GM12878 (cell line): Measurements from ENCODE around the gene MRPL50. TPM values are rescaled to one million over a fixed set of nuclear protein-coding genes. Genes with fewer than 3 reads are reported as not detected.

Experiments used
- ATAC-seq: fragments of 200-7000 bp; cut with Tn5 transposase; 3 replicates; pipeline ENCODE4 v1.9.1; 2020; ENCODE audit warnings: mild to moderate bottlenecking, moderate library complexity
- BruUV-seq: library from RNA; stranded (reverse); fragments of 400-500 nt; replicated peaks from 2 replicates; lab custom pipeline; 2021; lab: Mats Ljungman, UMichigan
- CTCF ChIA-PET: fragments of 300-600 bp; sonication (Branson Sonifier 250); formaldehyde crosslinking; extraction: SDS; loops from one replicate; lab custom pipeline; 2021; ENCODE audit warnings: inconsistent platforms; lab: Yijun Ruan, JAX
- POLR2A ChIA-PET: fragments of 350-600 bp; formaldehyde crosslinking; extraction: SDS; loops from one replicate; lab custom pipeline; 2021; ENCODE audit warnings: inconsistent platforms; lab: Charles Lee
- RAD21 ChIA-PET: fragments of 300-600 bp; sonication (Branson Sonifier 250); formaldehyde crosslinking; loops from one replicate; lab custom pipeline; 2023; ENCODE audit warnings: antibody characterized with exemption; ENCODE audit not compliant: unreplicated experiment; lab: Charles Lee
- SMC1A ChIA-PET: fragments of 300-600 bp; sonication (Branson Sonifier 250); formaldehyde crosslinking; loops from one replicate; lab custom pipeline; 2023; ENCODE audit not compliant: unreplicated experiment, uncharacterized antibody; lab: Charles Lee
- DNase-seq: peaks from one replicate; pipeline ENCODE4 v3.0.0-alpha.2; 2011; ENCODE audit warnings: low read depth, low spot score
- FAIRE-seq: peaks from 3 replicates; lab custom pipeline; 2011; peaks lifted over from hg19 to GRCh38; lab: Jason Lieb, UNC
- H2AFZ ChIP-seq: 2 replicates; pipeline ENCODE4 v1.6.0; 2011; ENCODE audit warnings: low read depth, low read length, control low read depth; ENCODE audit not compliant: control insufficient read depth
- H3K27ac ChIP-seq: 2 replicates; pipeline ENCODE4 v1.5.1; 2011; ENCODE audit warnings: control low read depth; ENCODE audit not compliant: control insufficient read depth, insufficient read depth
- H3K27me3 ChIP-seq, 2 experiments: replicated peaks in 1 of 2; 2 replicates each; pipeline versions ENCODE4 v1.6.0 to v1.6.1; 2011; ENCODE audit warnings: low read length in 1 of 2; ENCODE audit not compliant: control insufficient read depth in 2 of 2, insufficient read depth in 2 of 2
- H3K36me3 ChIP-seq, 2 experiments: 2 replicates each; pipeline ENCODE4 v1.5.1; 2011; ENCODE audit warnings: low read length in 1 of 2; ENCODE audit not compliant: control insufficient read depth in 2 of 2, insufficient read depth in 2 of 2
- H3K4me1 ChIP-seq: 2 replicates; pipeline ENCODE4 v1.6.1; 2011; ENCODE audit warnings: mild to moderate bottlenecking, low read length, moderate library complexity, mixed read lengths; ENCODE audit not compliant: control insufficient read depth, insufficient read depth
- H3K4me2 ChIP-seq: 2 replicates; pipeline ENCODE4 v1.6.0; 2011; ENCODE audit warnings: control low read depth; ENCODE audit not compliant: control insufficient read depth, insufficient read depth
- H3K4me3 ChIP-seq: fragments of 200-600 bp; sonication (generic); 2 replicates; pipeline ENCODE4 v1.5.1; 2016
- H3K79me2 ChIP-seq: 2 replicates; pipeline ENCODE4 v1.6.0; 2011; ENCODE audit warnings: low read length; ENCODE audit not compliant: control insufficient read depth, insufficient read depth
- H3K9ac ChIP-seq: 2 replicates; pipeline ENCODE4 v1.8.0; 2011; ENCODE audit warnings: low read length, control low read depth, mixed read lengths; ENCODE audit not compliant: control insufficient read depth, insufficient read depth
- H3K9me3 ChIP-seq: replicated peaks from 3 replicates; pipeline ENCODE4 v1.5.1; 2011; ENCODE audit warnings: mild to moderate bottlenecking, low read length; ENCODE audit not compliant: control insufficient read depth, insufficient read depth
- H4K20me1 ChIP-seq: 2 replicates; pipeline ENCODE4 v1.6.0; 2011; ENCODE audit not compliant: control insufficient read depth, insufficient read depth
- BCL11A ChIP-seq: IDR thresholded peaks from 2 replicates; pipeline ENCODE4 v1.6.1; 2011; ENCODE audit warnings: low read depth, low read length
- CHD4 ChIP-seq: fragments of 200-600 bp; sonication (generic); IDR thresholded peaks from 2 replicates; pipeline ENCODE4 v1.6.1; 2016; ENCODE audit warnings: mild to moderate bottlenecking
- CREB1 ChIP-seq: IDR thresholded peaks from 2 replicates; pipeline ENCODE4 v1.6.1; 2012; ENCODE audit warnings: low read depth, mild to moderate bottlenecking, inconsistent platforms
- CREM ChIP-seq: IDR thresholded peaks from 2 replicates; pipeline ENCODE4 v1.6.1; 2014; ENCODE audit warnings: antibody characterized with exemption, low read depth
- CTCF ChIP-seq, 3 experiments: IDR thresholded peaks in 2 of 3; conservative IDR thresholded peaks in 1 of 3; 2 replicates each; pipeline ENCODE4 v1.5.1; 2011; ENCODE audit warnings: low read depth in 3 of 3, low read length in 3 of 3, mild to moderate bottlenecking in 3 of 3, control low read depth in 2 of 3, moderate library complexity in 2 of 3, inconsistent platforms in 1 of 3, mixed read lengths in 1 of 3; ENCODE audit not compliant: control insufficient read depth in 2 of 3, insufficient read depth in 1 of 3; ENCODE audit errors: extremely low read depth in 1 of 3
- ELK1 ChIP-seq: IDR thresholded peaks from 2 replicates; pipeline ENCODE4 v1.6.1; 2012; ENCODE audit warnings: low read depth, low read length, improper control_type of control experiment
- EZH2 ChIP-seq: IDR thresholded peaks from 2 replicates; pipeline ENCODE4 v1.6.1; 2012; ENCODE audit warnings: low read depth, mild to moderate bottlenecking, control low read depth, inconsistent platforms, low read length, borderline replicate concordance; ENCODE audit not compliant: control insufficient read depth
- LARP7 ChIP-seq: fragments of 450-650 bp; IDR thresholded peaks from 2 replicates; pipeline ENCODE4 v1.6.1; 2017; ENCODE audit warnings: mild to moderate bottlenecking
- MXI1 ChIP-seq: fragments of 150-350 bp; IDR thresholded peaks from 2 replicates; pipeline ENCODE4 v1.6.1; 2011; ENCODE audit warnings: low read depth, mild to moderate bottlenecking, inconsistent platforms, low read length, improper control_type of control experiment
- POLR2AphosphoS5 ChIP-seq: IDR thresholded peaks from 2 replicates; pipeline ENCODE4 v1.6.1; 2011; ENCODE audit warnings: mild to moderate bottlenecking, low read length, inconsistent platforms
- RFX5 ChIP-seq: IDR thresholded peaks from 2 replicates; pipeline ENCODE4 v1.6.1; 2011; ENCODE audit warnings: low read depth, low read length, improper control_type of control experiment
- SPI1 ChIP-seq: IDR thresholded peaks from 2 replicates; pipeline ENCODE4 v1.6.1; 2011; ENCODE audit warnings: low read depth, mild to moderate bottlenecking, low read length, moderate library complexity, borderline replicate concordance; ENCODE audit not compliant: insufficient read depth
- STAT1 ChIP-seq: fragments of 450-650 bp; conservative IDR thresholded peaks from 2 replicates; pipeline ENCODE4 v1.6.1; 2014; ENCODE audit warnings: antibody characterized with exemption, mild to moderate bottlenecking
- SUPT20H ChIP-seq: IDR thresholded peaks from 2 replicates; pipeline ENCODE4 v1.6.1; 2011; ENCODE audit warnings: low read depth, mild to moderate bottlenecking, low read length, moderate library complexity, borderline replicate concordance; ENCODE audit not compliant: control insufficient read depth
- TCF7 ChIP-seq: IDR thresholded peaks from 2 replicates; pipeline ENCODE4 v1.6.1; 2014; ENCODE audit warnings: antibody characterized with exemption, borderline replicate concordance
- ZSCAN29 ChIP-seq: fragments of 450-650 bp; IDR thresholded peaks from 2 replicates; pipeline ENCODE4 v1.6.1; 2017; ENCODE audit warnings: mild to moderate bottlenecking, moderate library complexity
- WGBS: methylation state at CpG from one replicate; pipeline ENCODE4 v1.1.6; 2016; ENCODE audit warnings: low lambda C conversion rate; ENCODE audit not compliant: insufficient replicate concordance, insufficient coverage; ENCODE audit errors: missing lambda C conversion rate; 5-methylcytosine and 5-hydroxymethylcytosine counted together
- in situ Hi-C: fragments of 300-500 bp; cut with MboI; formaldehyde crosslinking; loops from 9 replicates; pipeline ENCODE4 v1.14.3; 2018; ENCODE audit warnings: mixed read lengths
- intact Hi-C: fragments of 100-400 bp; cut with micrococcal nuclease; formaldehyde crosslinking; loops from one replicate; pipeline ENCODE4 v1.14.2; 2022; ENCODE audit not compliant: unreplicated experiment
- polyA plus RNA-seq, 11 experiments: library from polyadenylated mRNA; depleted of rRNA in 4 of 11; unstranded in 6 of 11; stranded (reverse) in 5 of 11; fragments of >200 nt; fragmentation: Nextera tagmentation in 4 of 11; fragmentation: Illumina TruSeq in 1 of 11; extraction: Ambion mirVana in 4 of 11; extraction: Trizol in 1 of 11; gene quantifications; 1 replicate in 1 of 11; 2 replicates in 10 of 11; pipeline versions ENCODE4 v1.2.1 to v1.2.3, GENCODE V29; 2011 to 2016; ENCODE audit warnings: inconsistent platforms in 2 of 11, missing spikeins in 2 of 11, low read depth in 1 of 11
- total RNA-seq, 4 experiments: library from RNA; depleted of rRNA in 3 of 4; stranded (reverse); fragments of >200 nt in 3 of 4; fragmentation: Illumina TruSeq in 1 of 4; extraction: Trizol in 1 of 4; gene quantifications; 2 replicates each; pipeline versions ENCODE4 v1.2.1 to v1.2.3, GENCODE V29; 2013 to 2021

The MRPL50 gene
- total and polyA plus RNA-seq, 10 of the 15 experiments (the other 5 are each of a cell fraction or from before 2014, with no cell fraction given), result 12.8 to 79.4 (median 27.9) TPM

DNA sequence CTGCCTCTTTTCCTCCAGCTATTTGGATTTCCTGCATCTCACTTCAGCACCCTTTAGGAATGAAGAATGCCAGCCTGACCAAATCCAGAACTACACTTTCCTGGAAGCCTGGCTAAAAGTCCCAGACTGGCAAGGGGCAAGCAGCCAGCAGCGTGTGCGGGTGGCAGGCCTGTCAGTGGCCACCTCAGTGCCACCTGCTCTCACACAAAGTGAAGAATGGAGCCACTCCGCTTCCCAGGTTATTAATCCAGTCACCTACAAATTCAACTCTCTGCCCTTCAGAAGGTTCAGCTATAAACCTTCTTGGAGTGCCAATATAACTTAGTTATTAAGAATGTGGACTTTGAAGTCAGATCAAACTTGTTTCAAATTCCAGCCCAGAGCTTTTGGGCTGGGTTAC, 43.9 kb upstream of the MRPL50 start:
- no peak for FAIRE-seq
- Histone ChIP-seq H3K36me3 (no peaks in the 10 kb centered on the region), H3K9ac (no peak overlapping the region), H4K20me1 (no peaks in the 10 kb centered on the region), H3K4me2 (no peak overlapping the region), H3K9me3 (no peaks in the 10 kb centered on the region), H3K4me1 (no peaks in the 10 kb centered on the region), H3K4me3 (no peak overlapping the region), H3K27ac (no peak overlapping the region), H2AFZ (no peak overlapping the region), H3K27me3 (no peaks in the 10 kb centered on the region), H3K79me2 (no peaks in the 10 kb centered on the region)
- in situ Hi-C loops, result no loop called here
- ChIA-PET CTCF (interaction anchor here (0.7 to 1.5 kb wide), 3 partner anchors 28 to 1565 kb away, joined by 3 read pairs; no protein-coding TSS in a partner anchor), POLR2A (interaction anchor here (1.1 kb wide), 1 partner anchor 44 kb away, joined by 3 read pairs; the partner anchor contains the start of genes MRPL50 and ZNF189), RAD21 (no interaction called here), SMC1A (no interaction called here)
- DNase-seq, result no peak
- intact Hi-C loops, result no loop called here
- TF ChIP-seq CREB1 (no peak), ELK1 (no peak), POLR2AphosphoS5 (no peak), CTCF (IDR thresholded peaks at IDR 0.05 in 2 of 3, conservative IDR thresholded peaks at IDR 0.05 in 1 of 3; ENCODE audit: control insufficient read depth in 2 of 3, extremely low read depth in 1 of 3, insufficient read depth in 1 of 3, low read depth in 3 of 3, low read length in 3 of 3) (no peak), TCF7 (no peak), STAT1 (no peak), SUPT20H (no peak), EZH2 (no peak), RFX5 (no peak), BCL11A (no peak), ZSCAN29 (no peak), CREM (no peak), CHD4 (no peak), LARP7 (no peak), MXI1 (no peak), SPI1 (no peak)
- 54% methylated on average over 3 of the region's 3 CpGs for WGBS
- ATAC-seq, result no peak
- no TSS peak for BruUV-seq
